DOHH2 (cell line): Measurements from ENCODE around the gene PRKAA1.

Experiments
- EZH2phosphoT487 ChIP-seq: fragments of 200-600 bp; sonication (generic); IDR thresholded peaks from 2 replicates; pipeline ENCODE4 v1.6.1; 2017; ENCODE audit warnings: borderline replicate concordance, mild to moderate bottlenecking, antibody characterized with exemption, low read length, moderate library complexity, mixed read lengths
- TF ChIP-seq, protein P1 (sequence below): fragments of 200-600 bp; sonication (generic); IDR thresholded peaks from one replicate; pipeline ENCODE4 v1.5.1; 2014; ENCODE audit warnings: antibody characterized with exemption, mild to moderate bottlenecking, low read depth, low read length; ENCODE audit not compliant: poor library complexity, severe bottlenecking

DNA sequence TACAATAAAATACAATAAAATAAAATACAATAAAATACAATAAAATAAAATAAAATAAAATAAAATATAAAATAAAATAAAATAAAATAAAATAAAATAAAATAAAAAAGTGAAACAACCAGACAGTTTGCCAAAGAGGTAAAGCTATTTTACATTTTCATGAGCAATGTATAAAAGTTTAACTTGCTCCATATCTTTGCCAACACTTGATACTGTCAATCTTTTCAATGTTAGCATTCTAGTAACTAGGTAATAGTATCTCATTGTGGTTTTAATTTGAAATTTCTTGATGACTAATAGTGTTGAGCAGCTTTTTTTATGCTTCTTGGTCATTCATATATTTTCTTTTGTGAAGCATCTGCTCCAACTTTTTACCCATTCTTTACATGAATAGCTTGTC is 59.7 kb downstream of the PRKAA1 start:
- TF ChIP-seq, protein P1, sequence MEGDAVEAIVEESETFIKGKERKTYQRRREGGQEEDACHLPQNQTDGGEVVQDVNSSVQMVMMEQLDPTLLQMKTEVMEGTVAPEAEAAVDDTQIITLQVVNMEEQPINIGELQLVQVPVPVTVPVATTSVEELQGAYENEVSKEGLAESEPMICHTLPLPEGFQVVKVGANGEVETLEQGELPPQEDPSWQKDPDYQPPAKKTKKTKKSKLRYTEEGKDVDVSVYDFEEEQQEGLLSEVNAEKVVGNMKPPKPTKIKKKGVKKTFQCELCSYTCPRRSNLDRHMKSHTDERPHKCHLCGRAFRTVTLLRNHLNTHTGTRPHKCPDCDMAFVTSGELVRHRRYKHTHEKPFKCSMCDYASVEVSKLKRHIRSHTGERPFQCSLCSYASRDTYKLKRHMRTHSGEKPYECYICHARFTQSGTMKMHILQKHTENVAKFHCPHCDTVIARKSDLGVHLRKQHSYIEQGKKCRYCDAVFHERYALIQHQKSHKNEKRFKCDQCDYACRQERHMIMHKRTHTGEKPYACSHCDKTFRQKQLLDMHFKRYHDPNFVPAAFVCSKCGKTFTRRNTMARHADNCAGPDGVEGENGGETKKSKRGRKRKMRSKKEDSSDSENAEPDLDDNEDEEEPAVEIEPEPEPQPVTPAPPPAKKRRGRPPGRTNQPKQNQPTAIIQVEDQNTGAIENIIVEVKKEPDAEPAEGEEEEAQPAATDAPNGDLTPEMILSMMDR: no peak
- TF ChIP-seq EZH2phosphoT487: no peak
